Hindlimb muscle (tissue), 1 donor: Measurements from ENCODE around the gene FRRS1L. TPM values are rescaled to one million over a fixed set of nuclear protein-coding genes. Genes with fewer than 3 reads are reported as not detected.

ENCODE experiments used
- DNase-seq: peaks from one replicate; pipeline ENCODE4 v3.0.0-alpha.2; 2013
- polyA plus RNA-seq: library from polyadenylated mRNA; unstranded; fragments of 120-200 nt; gene quantifications from one replicate; pipeline ENCODE4 v1.2.1, GENCODE V29; 2013; ENCODE audit not compliant: insufficient read length

Gene FRRS1L, protein sequence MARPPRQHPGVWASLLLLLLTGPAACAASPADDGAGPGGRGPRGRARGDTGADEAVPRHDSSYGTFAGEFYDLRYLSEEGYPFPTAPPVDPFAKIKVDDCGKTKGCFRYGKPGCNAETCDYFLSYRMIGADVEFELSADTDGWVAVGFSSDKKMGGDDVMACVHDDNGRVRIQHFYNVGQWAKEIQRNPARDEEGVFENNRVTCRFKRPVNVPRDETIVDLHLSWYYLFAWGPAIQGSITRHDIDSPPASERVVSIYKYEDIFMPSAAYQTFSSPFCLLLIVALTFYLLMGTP
- polyA plus RNA-seq, result 0.76 TPM

DNA sequence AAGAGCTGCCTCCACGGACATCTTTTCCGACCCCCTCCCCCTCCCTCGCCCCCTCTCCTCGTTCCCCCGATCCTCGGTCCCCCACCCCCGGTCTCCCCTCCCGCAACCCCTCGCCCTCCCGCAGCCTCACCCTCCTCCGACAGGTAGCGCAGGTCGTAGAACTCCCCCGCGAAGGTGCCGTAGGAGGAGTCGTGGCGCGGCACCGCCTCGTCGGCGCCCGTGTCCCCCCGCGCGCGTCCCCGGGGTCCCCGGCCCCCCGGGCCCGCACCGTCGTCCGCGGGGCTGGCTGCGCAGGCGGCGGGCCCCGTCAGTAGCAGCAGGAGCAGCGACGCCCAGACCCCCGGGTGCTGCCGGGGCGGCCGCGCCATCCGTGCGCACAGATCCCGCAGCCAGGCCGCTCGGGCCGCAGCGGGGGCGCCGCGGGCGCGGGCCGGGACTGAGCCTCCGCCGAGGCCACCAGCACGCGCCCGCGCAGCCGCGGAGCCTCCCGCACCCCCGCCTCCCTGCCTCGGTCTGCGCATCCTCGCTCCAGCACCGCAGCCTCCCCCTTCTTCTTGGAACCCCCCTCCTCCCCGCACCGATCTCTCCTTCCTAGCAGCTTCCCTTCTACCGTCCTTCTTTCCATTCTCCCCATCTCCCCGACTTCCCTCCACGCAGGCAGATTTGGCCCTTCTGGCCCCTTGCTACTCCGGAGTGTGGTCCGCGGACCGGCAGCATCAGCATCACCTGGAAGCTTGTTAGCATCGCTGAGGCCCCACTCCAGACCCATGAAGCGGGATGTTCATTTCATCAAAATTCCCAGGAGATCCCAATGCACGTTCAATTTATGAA is at the start of gene FRRS1L:
TSS of gene FRRS1L (minus strand) at position 479 of the 831 bp plus-strand sequence. CDS start at position 368, 111 bp downstream.
- peak; percentile 34 for DNase-seq

GRCh38 chr9:109214414-109214813 is 47.4 kb upstream of the FRRS1L start:
- DNase-seq, result no peak

DNA sequence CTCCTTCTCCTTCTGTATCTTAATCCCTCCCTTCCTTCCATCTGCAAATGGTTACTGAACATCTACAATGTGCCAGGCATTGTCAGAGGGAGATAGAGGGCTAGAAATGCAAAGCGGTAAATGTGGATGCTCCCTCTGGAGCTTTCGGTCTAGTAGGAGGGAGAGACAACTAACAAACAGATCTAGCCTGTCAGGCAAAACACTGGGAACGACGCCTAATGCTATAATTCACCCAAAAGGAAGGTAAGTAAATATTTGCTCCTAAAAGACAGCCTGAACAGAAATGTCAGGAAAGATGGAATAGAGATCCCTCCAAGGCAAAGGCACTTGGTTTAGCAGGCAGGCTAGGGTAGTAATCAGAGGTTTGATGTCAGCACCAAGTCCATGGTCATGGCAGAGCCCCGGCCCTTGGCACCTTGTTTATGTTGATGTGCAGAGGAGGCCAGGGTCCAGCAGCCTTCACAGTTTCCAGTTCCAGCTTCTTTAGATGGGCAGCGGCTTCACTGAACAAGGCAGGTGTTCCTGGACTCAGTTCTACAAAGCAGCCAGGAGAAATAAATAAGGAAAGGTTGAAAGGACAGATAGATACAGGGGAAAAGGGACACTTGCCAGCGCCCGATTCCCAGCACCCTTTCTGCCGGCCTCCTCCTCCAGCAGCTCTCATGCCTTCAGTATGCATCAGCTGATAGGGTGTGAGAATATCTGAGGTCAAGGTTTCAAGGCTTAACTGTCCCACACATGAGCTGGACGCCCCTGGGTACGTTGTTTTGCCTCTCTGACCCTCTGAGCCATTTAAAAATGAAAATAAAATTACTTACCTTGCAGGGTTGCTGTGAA is 46.5 kb upstream of the FRRS1L start:
- no peak for DNase-seq

DNA sequence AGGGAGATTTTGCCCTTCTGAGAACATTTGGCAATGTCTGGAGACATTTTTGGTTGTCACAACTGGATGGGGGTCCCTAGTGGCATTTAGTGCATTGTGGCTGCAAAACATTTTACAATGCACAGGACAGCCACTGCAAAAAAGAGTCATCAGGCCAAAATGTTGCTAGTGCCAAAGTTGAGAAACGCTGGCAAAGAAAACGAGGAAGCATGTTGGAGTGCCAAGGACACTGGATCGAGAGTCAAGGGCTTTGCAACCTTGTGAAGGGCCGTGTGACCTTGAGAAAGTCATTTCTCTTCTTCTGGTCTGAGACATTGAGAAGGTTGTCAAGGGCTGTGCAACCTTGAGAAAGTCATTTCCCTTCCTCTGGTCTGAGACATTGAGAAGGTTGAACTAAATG is 45.7 kb upstream of the FRRS1L start:
- DNase-seq, result no peak

DNA sequence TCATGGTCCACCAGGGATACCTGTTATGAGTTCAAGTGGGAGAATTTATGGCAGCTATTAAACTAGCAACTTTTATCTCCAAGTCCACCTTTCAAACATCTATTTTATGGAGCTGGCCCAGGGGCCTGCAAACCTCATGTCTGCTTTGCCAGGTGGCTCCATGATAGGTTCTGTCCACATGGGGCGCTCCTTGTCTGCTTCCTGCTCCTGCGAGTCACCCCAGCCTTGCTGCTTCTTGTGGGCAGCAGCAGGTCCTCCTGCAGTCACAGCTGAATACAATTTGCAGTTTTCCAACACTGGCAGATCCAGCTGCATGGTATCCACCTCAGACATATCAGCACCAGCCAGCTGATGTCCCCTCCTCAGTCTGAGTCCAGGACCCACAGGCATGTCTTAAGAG is 39.6 kb upstream of the FRRS1L start:
- DNase-seq, result no peak

DNA sequence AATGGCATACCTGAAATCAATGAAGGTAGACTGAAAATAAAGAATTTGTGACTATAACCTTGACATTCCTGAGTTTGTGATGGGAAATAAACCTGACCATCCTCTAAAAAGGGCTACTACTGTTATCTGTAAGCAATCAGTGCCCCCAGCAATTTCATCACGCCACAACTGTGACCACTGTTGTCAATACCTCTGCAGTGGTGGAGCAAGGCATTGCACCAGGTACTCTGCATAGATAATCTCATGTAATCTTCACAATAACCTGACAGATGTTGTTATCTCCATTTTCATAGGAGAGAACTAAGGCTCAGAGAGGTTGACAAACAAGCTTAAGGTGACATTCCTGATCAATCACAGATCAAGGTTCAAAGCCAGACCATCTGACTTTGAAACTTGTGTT is 38.5 kb upstream of the FRRS1L start:
- DNase-seq, result no peak

DNA sequence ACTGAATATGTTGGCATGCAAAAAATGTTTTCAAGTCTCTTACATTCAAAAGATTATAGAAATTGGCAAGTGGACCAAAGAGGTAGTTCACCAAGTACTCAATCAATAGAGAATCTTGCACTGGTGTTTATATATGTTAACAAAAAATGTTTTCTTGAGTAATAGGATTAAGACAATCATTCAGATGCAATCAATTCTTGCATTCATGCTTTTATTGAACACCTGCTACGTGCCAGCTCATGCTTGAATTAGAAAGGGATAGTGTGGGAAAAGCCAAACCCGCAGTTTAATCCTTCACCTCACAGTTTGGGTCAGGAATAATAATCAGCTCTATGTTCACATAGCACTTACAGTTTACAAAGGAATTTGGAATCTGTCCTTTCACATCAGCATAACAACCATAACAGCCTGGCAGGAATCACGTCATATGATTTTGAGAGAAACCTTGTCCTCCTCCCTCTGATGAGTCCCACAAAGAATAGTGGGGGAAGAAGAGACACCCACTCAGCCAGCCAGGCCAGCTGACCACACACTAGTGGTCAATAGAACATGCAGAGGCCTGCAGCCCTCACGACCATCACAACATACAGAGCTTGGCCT is 36.8 kb upstream of the FRRS1L start:
- no peak for DNase-seq

DNA sequence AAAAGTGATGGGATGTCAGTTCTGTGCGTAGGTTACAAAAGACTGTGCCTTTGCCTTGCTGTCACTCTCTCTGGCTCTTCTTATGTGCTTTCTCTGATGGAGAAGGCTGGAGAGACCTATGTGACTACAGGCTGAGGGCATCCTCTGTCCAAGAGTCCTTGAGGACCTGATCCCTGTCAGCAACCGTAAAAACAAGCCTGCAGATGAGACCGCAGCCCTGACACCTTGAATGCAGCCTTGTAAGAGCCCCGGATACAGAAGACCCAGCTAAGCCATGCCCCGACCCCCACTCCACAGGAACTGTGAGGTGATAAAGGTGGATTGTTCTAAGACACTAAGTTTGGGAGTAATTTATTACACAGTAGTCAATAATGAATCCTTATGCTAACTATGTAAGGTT is 32.6 kb upstream of the FRRS1L start:
- DNase-seq, result no peak

GRCh38 chr9:109198736-109199382 is 31.8 kb upstream of the FRRS1L start:
- DNase-seq, result no peak

DNA sequence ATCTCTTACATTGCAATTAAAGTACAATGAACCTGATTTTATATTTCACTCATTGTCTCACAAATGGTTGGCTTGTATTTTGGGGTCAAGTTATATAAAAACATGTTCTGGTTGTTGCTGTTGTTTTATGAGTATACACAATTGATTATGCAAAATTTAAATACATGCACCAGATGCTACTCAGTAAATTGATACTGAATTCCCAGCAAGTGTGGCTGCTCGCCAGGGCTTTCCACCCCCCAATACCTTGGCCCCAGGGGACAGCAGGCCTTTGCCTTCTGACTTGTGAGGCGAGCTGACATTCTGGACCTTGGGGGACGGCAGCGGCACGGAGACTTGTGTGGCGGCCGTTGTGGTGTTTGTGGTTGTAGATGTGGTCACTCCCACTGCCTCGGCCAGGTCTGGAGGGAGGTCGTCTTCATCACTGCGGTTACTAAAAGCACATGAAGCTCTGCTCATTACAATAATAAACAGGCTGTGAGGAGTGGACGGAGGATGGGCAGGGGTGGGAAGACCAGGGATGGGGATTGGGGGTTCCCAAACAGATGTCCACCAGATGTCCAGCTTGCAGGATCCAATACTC is 27.0 kb upstream of the FRRS1L start:
- no peak for DNase-seq

GRCh38 chr9:109192732-109193361 is 25.8 kb upstream of the FRRS1L start:
- DNase-seq, result no peak

- DNase-seq, result no peak
These were observed 24.7 kb upstream of the FRRS1L start for GRCh38 chr9:109191746-109192145.

DNA sequence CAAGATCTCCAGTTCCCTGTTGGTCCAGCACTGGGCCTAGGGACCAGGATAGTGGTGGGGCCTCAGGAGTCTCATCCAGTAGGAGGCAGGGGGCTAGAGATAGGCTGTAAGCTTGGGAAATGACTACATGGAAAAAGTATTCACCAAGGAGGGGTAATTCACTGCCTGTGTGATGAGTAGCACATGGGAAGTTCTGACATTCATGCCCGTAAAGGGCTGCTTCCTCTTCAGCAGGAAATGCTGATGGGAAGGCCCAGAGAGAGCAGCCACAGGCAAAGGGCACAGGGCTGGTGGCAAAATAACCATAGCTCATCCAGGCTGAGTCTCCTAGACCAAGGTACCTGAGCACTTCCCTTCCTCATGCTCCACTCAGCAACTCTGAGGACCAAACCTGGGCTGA is 23.1 kb upstream of the FRRS1L start:
- no peak for DNase-seq

DNA sequence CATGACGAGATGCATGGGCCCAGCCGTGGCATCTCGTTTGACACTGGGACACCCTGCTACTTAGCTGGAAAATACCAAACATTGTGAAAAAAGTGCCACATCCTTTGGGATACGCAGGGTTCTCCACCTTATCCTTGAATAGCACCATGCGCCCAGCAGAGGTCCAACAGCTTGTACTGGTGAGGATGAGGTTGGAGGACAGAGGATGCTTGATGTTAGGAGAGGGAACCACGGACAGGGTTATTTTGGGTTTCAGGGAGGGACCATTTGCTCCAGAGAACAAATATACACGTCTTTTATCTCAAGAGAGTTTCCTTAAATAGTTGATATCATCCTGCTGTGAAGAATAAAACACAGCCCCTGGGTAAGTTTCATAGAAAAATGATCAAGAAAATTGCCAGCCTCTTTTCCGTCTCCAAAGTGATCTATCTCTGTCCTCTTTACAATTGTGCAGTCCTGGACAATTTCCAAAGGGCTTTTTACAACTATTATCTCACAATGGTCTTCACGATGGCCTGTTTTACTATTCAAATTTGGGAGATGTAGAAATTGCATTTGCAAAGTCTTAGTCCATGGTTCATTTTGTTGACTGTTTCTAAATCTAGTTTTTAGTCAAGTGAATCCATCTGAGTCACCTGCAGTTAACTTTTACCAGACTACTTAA is 19.9 kb upstream of the FRRS1L start:
- DNase-seq, result no peak

GRCh38 chr9:109182940-109183798 is 16.1 kb upstream of the FRRS1L start:
- DNase-seq, result no peak

GRCh38 chr9:109182550-109182939 is 15.5 kb upstream of the FRRS1L start:
- no peak for DNase-seq

DNA sequence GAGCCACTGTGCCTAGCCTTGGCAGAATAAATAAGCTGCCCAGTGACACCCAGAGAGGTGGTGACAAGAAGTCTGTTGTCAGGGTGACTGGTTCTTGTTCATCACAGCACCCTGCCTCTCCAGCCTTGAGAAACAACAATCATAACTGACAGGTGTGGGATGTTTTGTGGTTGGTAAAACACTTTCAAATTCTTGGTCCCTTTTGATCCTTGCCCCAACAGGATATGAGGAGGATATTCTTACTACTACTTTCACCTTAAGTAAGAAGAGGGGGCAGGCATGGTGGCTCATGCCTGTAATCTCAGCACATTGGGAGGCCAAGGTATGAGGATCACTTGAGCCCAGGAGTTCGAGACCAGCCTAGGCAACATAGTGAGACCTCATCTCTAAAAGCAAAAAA is 14.2 kb upstream of the FRRS1L start:
- DNase-seq, result no peak

DNA sequence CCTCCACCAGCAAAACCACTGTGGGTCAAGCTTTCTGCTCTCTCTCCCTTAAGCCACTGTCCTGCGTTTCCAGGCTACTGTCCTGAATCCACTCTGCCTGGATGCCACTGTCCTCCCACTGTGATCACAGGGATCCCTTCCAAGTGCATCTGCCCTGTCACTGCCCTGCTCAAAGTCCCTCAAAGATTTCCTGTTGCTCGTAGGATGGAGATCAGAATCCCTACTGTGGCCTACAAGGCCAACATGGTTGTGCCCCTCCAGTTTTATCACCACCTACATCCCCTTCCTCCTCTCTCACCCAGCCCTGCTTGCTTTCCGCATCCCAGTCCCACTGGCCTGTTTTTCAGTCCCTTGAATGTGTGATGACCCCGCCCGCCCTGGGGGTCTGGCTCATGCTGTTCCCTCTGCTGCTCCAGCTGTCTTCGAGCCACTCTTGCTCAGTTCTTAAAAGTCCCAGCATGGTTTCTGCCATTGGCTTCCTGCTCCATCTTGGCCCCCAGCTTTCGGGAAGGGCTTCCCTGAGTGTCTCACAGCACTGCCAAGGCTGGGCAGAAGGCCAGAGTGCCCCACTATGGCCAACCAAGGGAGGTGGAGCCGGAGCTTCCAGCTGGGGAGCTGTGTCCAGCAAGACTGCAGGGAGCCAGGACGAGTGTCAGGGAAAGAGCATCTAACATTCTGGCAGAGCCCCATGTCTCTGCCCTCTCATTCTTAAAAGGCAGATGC is 12.9 kb upstream of the FRRS1L start:
- DNase-seq, result no peak

- no peak for DNase-seq
These were observed 9.9 kb upstream of the FRRS1L start for GRCh38 chr9:109176963-109177362.
